BLaER1 (cell line): ENCODE measurements around the gene LTV1.

Experiments
- H3K27ac ChIP-seq: shearing (Covaris generic); formaldehyde crosslinking; 2 replicates; pipeline ENCODE4 v1.8.1; 2022
- H3K27me3 ChIP-seq: shearing (Covaris generic); formaldehyde crosslinking; 2 replicates; pipeline ENCODE4 v1.8.1; 2022
- H3K36me3 ChIP-seq: shearing (Covaris generic); formaldehyde crosslinking; 2 replicates; pipeline ENCODE4 v1.8.1; 2022
- H3K4me1 ChIP-seq: shearing (Covaris generic); formaldehyde crosslinking; 2 replicates; pipeline ENCODE4 v1.8.1; 2022
- H3K4me2 ChIP-seq: shearing (Covaris generic); formaldehyde crosslinking; 2 replicates; pipeline ENCODE4 v1.8.1; 2022
- H3K4me3 ChIP-seq: shearing (Covaris generic); formaldehyde crosslinking; 2 replicates; pipeline ENCODE4 v1.8.1; 2022
- H3K9ac ChIP-seq: shearing (Covaris generic); formaldehyde crosslinking; 2 replicates; pipeline ENCODE4 v1.8.1; 2022
- H3K9me3 ChIP-seq: shearing (Covaris generic); formaldehyde crosslinking; 2 replicates; pipeline ENCODE4 v1.8.1; 2022
- H4K20me1 ChIP-seq: shearing (Covaris generic); formaldehyde crosslinking; 2 replicates; pipeline ENCODE4 v1.8.1; 2022
- Cebpa-rat ChIP-seq: shearing (Covaris generic); IDR thresholded peaks from 2 replicates; pipeline ENCODE4 v1.8.1; 2022

Gene LTV1

GRCh38 chr6:143882401-143882930 is 39.3 kb downstream of the LTV1 start:
- TF ChIP-seq Cebpa-rat, result no peak
- Histone ChIP-seq H3K9ac (no peak overlapping the region), H3K27ac (no peak overlapping the region), H3K36me3 (no peaks in the 10 kb centered on the region), H3K27me3 (no peaks in the 10 kb centered on the region), H3K4me1 (no peaks in the 10 kb centered on the region), H4K20me1 (no peaks in the 10 kb centered on the region), H3K4me3 (no peak overlapping the region), H3K4me2 (no peak overlapping the region), H3K9me3 (peaks cover 6% of the 10 kb centered on the region)

- Histone ChIP-seq H3K36me3 (no peaks in the 10 kb centered on the region), H3K4me3 (no peak overlapping the region), H3K4me2 (no peak overlapping the region), H3K9me3 (no peaks in the 10 kb centered on the region), H3K4me1 (no peaks in the 10 kb centered on the region), H3K9ac (no peak overlapping the region), H4K20me1 (no peaks in the 10 kb centered on the region), H3K27me3 (no peaks in the 10 kb centered on the region), H3K27ac (no peak overlapping the region)
- no peak for TF ChIP-seq Cebpa-rat
Measured at GRCh38 chr6:143884216-143884900, 41.2 kb downstream of the LTV1 start.

- Histone ChIP-seq H3K27ac (no peak overlapping the region), H3K4me3 (no peak overlapping the region), H3K9me3 (no peaks in the 10 kb centered on the region), H3K4me2 (no peak overlapping the region), H3K36me3 (no peaks in the 10 kb centered on the region), H3K27me3 (no peaks in the 10 kb centered on the region), H4K20me1 (no peaks in the 10 kb centered on the region), H3K9ac (no peak overlapping the region), H3K4me1 (no peaks in the 10 kb centered on the region)
- TF ChIP-seq Cebpa-rat, result no peak
Measured at GRCh38 chr6:143885116-143885515, 42.0 kb downstream of the LTV1 start.

- no peak for TF ChIP-seq Cebpa-rat
- Histone ChIP-seq H3K4me3 (no peak overlapping the region), H3K4me2 (no peak overlapping the region), H3K27ac (no peak overlapping the region), H4K20me1 (no peaks in the 10 kb centered on the region), H3K4me1 (no peaks in the 10 kb centered on the region), H3K36me3 (no peaks in the 10 kb centered on the region), H3K9ac (no peak overlapping the region), H3K9me3 (no peaks in the 10 kb centered on the region), H3K27me3 (no peaks in the 10 kb centered on the region)
Measured at GRCh38 chr6:143894655-143895054, 51.5 kb downstream of the LTV1 start.

GRCh38 chr6:143896126-143896860 is 53.2 kb downstream of the LTV1 start:
- Histone ChIP-seq H3K27ac (no peak overlapping the region), H3K9ac (no peak overlapping the region), H4K20me1 (no peaks in the 10 kb centered on the region), H3K27me3 (no peaks in the 10 kb centered on the region), H3K36me3 (no peaks in the 10 kb centered on the region), H3K4me2 (no peak overlapping the region), H3K4me3 (no peak overlapping the region), H3K4me1 (no peaks in the 10 kb centered on the region), H3K9me3 (no peaks in the 10 kb centered on the region)
- TF ChIP-seq Cebpa-rat, result no peak

- H3K4me1 ChIP-seq, result peaks cover 15% of the 10 kb centered on the region
- H3K27me3 ChIP-seq, result no peaks in the 10 kb centered on the region
- no peaks in the 10 kb centered on the region for H4K20me1 ChIP-seq
- H3K4me2 ChIP-seq, result no peak overlapping the region
- no peak overlapping the region for H3K4me3 ChIP-seq
- no peaks in the 10 kb centered on the region for H3K36me3 ChIP-seq
- H3K27ac ChIP-seq, result no peak overlapping the region
- no peaks in the 10 kb centered on the region for H3K9me3 ChIP-seq
- TF ChIP-seq Cebpa-rat, result no peak
- H3K9ac ChIP-seq, result no peak overlapping the region
Measured at GRCh38 chr6:143900358-143900757, 57.2 kb downstream of the LTV1 start.

GRCh38 chr6:143901885-143902750 is 59.0 kb downstream of the LTV1 start:
- no peak for TF ChIP-seq Cebpa-rat
- Histone ChIP-seq H3K4me1 (peaks cover 15% of the 10 kb centered on the region), H3K9ac (no peak overlapping the region), H3K36me3 (no peaks in the 10 kb centered on the region), H3K9me3 (no peaks in the 10 kb centered on the region), H3K27me3 (no peaks in the 10 kb centered on the region), H3K4me2 (peak overlapping the region; percentile 39), H4K20me1 (no peaks in the 10 kb centered on the region), H3K4me3 (no peak overlapping the region), H3K27ac (no peak overlapping the region)

- Histone ChIP-seq H3K36me3 (no peaks in the 10 kb centered on the region), H3K4me3 (no peak overlapping the region), H3K9ac (no peak overlapping the region), H3K27ac (no peak overlapping the region), H3K4me2 (no peak overlapping the region), H3K9me3 (no peaks in the 10 kb centered on the region), H3K4me1 (peaks cover 15% of the 10 kb centered on the region), H4K20me1 (no peaks in the 10 kb centered on the region), H3K27me3 (no peaks in the 10 kb centered on the region)
- TF ChIP-seq Cebpa-rat, result no peak
Measured at GRCh38 chr6:143902827-143903226, 59.7 kb downstream of the LTV1 start.

- Histone ChIP-seq H4K20me1 (no peaks in the 10 kb centered on the region), H3K4me2 (no peak overlapping the region), H3K27ac (no peak overlapping the region), H3K9ac (no peak overlapping the region), H3K4me1 (no peaks in the 10 kb centered on the region), H3K27me3 (no peaks in the 10 kb centered on the region), H3K36me3 (no peaks in the 10 kb centered on the region), H3K4me3 (no peak overlapping the region), H3K9me3 (peaks cover 34% of the 10 kb centered on the region)
- no peak for TF ChIP-seq Cebpa-rat
Measured at GRCh38 chr6:143911028-143911427, 67.9 kb downstream of the LTV1 start.
